Measurements from ENCODE around the gene MRPL24. TPM values are rescaled to one million over a fixed set of nuclear protein-coding genes. Genes with fewer than 3 reads are reported as not detected.
A peak's percentile ranks its signal among the peaks of the same experiment; 100 is the strongest.

The MRPL24 gene
- total RNA-seq, 4 donors from 2014 or later, result 48.6 to 90.4 (median 66.2) TPM

- TF ChIP-seq POLR2A (IDR thresholded peaks at IDR 0.05) (no peak), EP300 (IDR thresholded peaks at IDR 0.05) (peak in 1 of 2 donors; percentile 52)
- TF ChIP-seq, protein P1, sequence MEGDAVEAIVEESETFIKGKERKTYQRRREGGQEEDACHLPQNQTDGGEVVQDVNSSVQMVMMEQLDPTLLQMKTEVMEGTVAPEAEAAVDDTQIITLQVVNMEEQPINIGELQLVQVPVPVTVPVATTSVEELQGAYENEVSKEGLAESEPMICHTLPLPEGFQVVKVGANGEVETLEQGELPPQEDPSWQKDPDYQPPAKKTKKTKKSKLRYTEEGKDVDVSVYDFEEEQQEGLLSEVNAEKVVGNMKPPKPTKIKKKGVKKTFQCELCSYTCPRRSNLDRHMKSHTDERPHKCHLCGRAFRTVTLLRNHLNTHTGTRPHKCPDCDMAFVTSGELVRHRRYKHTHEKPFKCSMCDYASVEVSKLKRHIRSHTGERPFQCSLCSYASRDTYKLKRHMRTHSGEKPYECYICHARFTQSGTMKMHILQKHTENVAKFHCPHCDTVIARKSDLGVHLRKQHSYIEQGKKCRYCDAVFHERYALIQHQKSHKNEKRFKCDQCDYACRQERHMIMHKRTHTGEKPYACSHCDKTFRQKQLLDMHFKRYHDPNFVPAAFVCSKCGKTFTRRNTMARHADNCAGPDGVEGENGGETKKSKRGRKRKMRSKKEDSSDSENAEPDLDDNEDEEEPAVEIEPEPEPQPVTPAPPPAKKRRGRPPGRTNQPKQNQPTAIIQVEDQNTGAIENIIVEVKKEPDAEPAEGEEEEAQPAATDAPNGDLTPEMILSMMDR (IDR thresholded peaks at IDR 0.05), result peak; percentile 87 to 97 (median 93)
- H3K27ac ChIP-seq, result peak overlapping the region in 2 of 4 donors; percentile 5 to 38
- no peaks in the 10 kb centered on the region for H3K27me3 ChIP-seq
- peak; percentile 77 to 84 for DNase-seq (ENCODE audit: low spot score in 2 of 2)
- peak overlapping the region; percentile 3 to 26 (median 20) for H3K4me3 ChIP-seq
- H3K36me3 ChIP-seq, result peaks cover 0 to 46% (median 7%) of the 10 kb centered on the region in 3 donors
- H3K9me3 ChIP-seq, result no peaks in the 10 kb centered on the region
- WGBS, 2 donors, result 11 to 13% methylated on average over 18 of the region's 18 CpGs
- H3K4me1 ChIP-seq, result peaks cover 0 to 58% (median 38%) of the 10 kb centered on the region in 4 donors
Observed at GRCh38 chr1:156725683-156726280, 15.1 kb downstream of the MRPL24 start.

DNA sequence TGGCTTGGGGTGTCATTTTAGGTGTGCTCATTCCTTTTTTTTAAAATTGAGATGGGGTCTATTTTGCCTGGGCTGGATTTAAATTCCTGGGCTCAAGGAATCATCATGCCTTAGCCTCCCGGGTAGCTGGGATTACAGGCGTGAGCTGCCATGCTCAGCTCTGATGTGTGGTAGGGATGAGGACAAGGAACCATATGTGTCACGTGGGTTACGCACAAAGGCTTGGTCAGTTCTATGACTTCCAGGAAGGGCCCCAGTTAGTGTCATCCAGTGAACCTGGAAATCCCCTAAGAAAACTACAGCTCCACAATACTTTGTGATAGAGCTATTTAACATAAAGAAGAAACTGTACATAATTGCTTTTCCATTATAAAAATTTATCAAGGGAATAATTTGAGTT, 19.4 kb downstream of the MRPL24 start:
- Histone ChIP-seq H3K4me3 (no peak overlapping the region), H3K4me1 (peaks cover 0 to 27% (median 19%) of the 10 kb centered on the region in 4 donors), H3K36me3 (peaks cover 0 to 64% (median 7%) of the 10 kb centered on the region in 3 donors), H3K27me3 (no peaks in the 10 kb centered on the region), H3K9me3 (no peaks in the 10 kb centered on the region), H3K27ac (no peak overlapping the region)
- 70 to 88% methylated on average over 4 of the region's 4 CpGs for WGBS, 2 donors
- no peak for DNase-seq (ENCODE audit: low spot score in 2 of 2)
- TF ChIP-seq EP300 (IDR thresholded peaks at IDR 0.05) (no peak), POLR2A (IDR thresholded peaks at IDR 0.05) (no peak)
- TF ChIP-seq, protein P1 (IDR thresholded peaks at IDR 0.05), result no peak

GRCh38 chr1:156721131-156721530, 19.8 kb downstream of the MRPL24 start:
- no peak for TF ChIP-seq POLR2A (IDR thresholded peaks at IDR 0.05)
- TF ChIP-seq, protein P1 (IDR thresholded peaks at IDR 0.05), result no peak
- TF ChIP-seq EP300 (IDR thresholded peaks at IDR 0.05), result no peak
- no peak overlapping the region for H3K27ac ChIP-seq
- 64 to 68% methylated on average over 2 of the region's 2 CpGs for WGBS, 2 donors
- DNase-seq (ENCODE audit: low spot score in 2 of 2), result no peak
- H3K4me3 ChIP-seq, result no peak overlapping the region
- H3K27me3 ChIP-seq, result no peaks in the 10 kb centered on the region
- peaks cover 0 to 64% (median 7%) of the 10 kb centered on the region in 3 donors for H3K36me3 ChIP-seq
- no peaks in the 10 kb centered on the region for H3K9me3 ChIP-seq
- H3K4me1 ChIP-seq, result peaks cover 0 to 23% (median 15%) of the 10 kb centered on the region in 4 donors

GRCh38 chr1:156717351-156717750, 23.5 kb downstream of the MRPL24 start:
- TF ChIP-seq POLR2A (IDR thresholded peaks at IDR 0.05) (no peak), EP300 (IDR thresholded peaks at IDR 0.05) (no peak)
- TF ChIP-seq, protein P1 (IDR thresholded peaks at IDR 0.05), result no peak
- H3K27me3 ChIP-seq, result no peaks in the 10 kb centered on the region
- no peak overlapping the region for H3K4me3 ChIP-seq
- no peaks in the 10 kb centered on the region for H3K9me3 ChIP-seq
- no peak overlapping the region for H3K27ac ChIP-seq
- peaks cover 0 to 7% (median 3%) of the 10 kb centered on the region in 4 donors for H3K4me1 ChIP-seq
- 87 to 90% methylated on average over 4 of the region's 4 CpGs for WGBS, 2 donors
- H3K36me3 ChIP-seq, result peaks cover 0 to 32% (median 0%) of the 10 kb centered on the region in 3 donors
- no peak for DNase-seq (ENCODE audit: low spot score in 2 of 2)

- 66 to 72% methylated on average over 3 of the region's 3 CpGs for WGBS, 2 donors
- TF ChIP-seq EP300 (IDR thresholded peaks at IDR 0.05), result no peak
- TF ChIP-seq, protein P1 (IDR thresholded peaks at IDR 0.05), result no peak
- Histone ChIP-seq H3K4me1 (peaks cover 0 to 28% (median 0%) of the 10 kb centered on the region in 4 donors), H3K9me3 (no peaks in the 10 kb centered on the region), H3K27ac (no peak overlapping the region), H3K4me3 (no peak overlapping the region), H3K27me3 (no peaks in the 10 kb centered on the region), H3K36me3 (peaks cover 0 to 8% (median 0%) of the 10 kb centered on the region in 3 donors)
- no peak for DNase-seq (ENCODE audit: low spot score in 2 of 2)
Observed at GRCh38 chr1:156714830-156715229, 26.1 kb downstream of the MRPL24 start.
